ENCODE data around the gene PRKCA. TPM values are rescaled to one million over a fixed set of nuclear protein-coding genes. Genes with fewer than 3 reads are reported as not detected.

Gene PRKCA
- total RNA-seq, 1 experiment from 2014 or later = 29.6 TPM

GRCh38 chr17:66678827-66679226 is 376.4 kb downstream of the PRKCA start:
- H3K36me3 Mint-ChIP-seq (ENCODE audit: insufficient read depth, unreplicated experiment) = peaks cover 9% of the 10 kb centered on the region
- POLR2A ChIA-PET = no interaction called here
- no peak for DNase-seq
- H3K27ac Mint-ChIP-seq (ENCODE audit: unreplicated experiment) = no peak overlapping the region
- H3K4me3 ChIP-seq (ENCODE audit: low read depth, low read length) = no peak overlapping the region
- intact Hi-C loops (cut with micrococcal nuclease; ENCODE audit: unreplicated experiment) = loop anchor here (10.0 kb wide), 1 partner anchor 54 kb away; no protein-coding TSS in a partner anchor
- H3K4me3 Mint-ChIP-seq (ENCODE audit: unreplicated experiment) = no peak overlapping the region
- no peaks in the 10 kb centered on the region for H3K9me3 Mint-ChIP-seq (ENCODE audit: unreplicated experiment)
- no peaks in the 10 kb centered on the region for H3K27me3 ChIP-seq (replicated peaks; ENCODE audit: control insufficient read depth, insufficient read depth, low read length)
- no peaks in the 10 kb centered on the region for H3K9me3 ChIP-seq
- BruUV-seq (replicated peaks) = no TSS peak
- no peaks in the 10 kb centered on the region for H3K27me3 Mint-ChIP-seq (ENCODE audit: insufficient read depth, unreplicated experiment)
- no peak for TF ChIP-seq CTCF (IDR thresholded peaks at IDR 0.05; ENCODE audit: insufficient read depth in 1 of 2, low read depth in 1 of 2, low read length in 1 of 2, severe bottlenecking in 1 of 2, unreplicated experiment in 1 of 2)
- no peaks in the 10 kb centered on the region for H3K36me3 ChIP-seq (ENCODE audit: control insufficient read depth, insufficient read depth, low read length)
- peaks cover 15% of the 10 kb centered on the region for H3K4me1 ChIP-seq
- CTCF ChIA-PET = no interaction called here
- peaks cover 18% of the 10 kb centered on the region for H3K4me1 Mint-ChIP-seq (ENCODE audit: low read depth, unreplicated experiment)

- Mint-ChIP-seq H3K4me3 (ENCODE audit: unreplicated experiment) (no peak overlapping the region), H3K9me3 (ENCODE audit: unreplicated experiment) (no peaks in the 10 kb centered on the region), H3K27ac (ENCODE audit: unreplicated experiment) (no peak overlapping the region), H3K27me3 (ENCODE audit: insufficient read depth, unreplicated experiment) (no peaks in the 10 kb centered on the region), H3K4me1 (ENCODE audit: low read depth, unreplicated experiment) (peaks cover 17% of the 10 kb centered on the region), H3K36me3 (ENCODE audit: insufficient read depth, unreplicated experiment) (peaks cover 6% of the 10 kb centered on the region)
- ChIA-PET CTCF (no interaction called here), POLR2A (no interaction called here)
- BruUV-seq (replicated peaks) = no TSS peak
- Histone ChIP-seq H3K36me3 (ENCODE audit: control insufficient read depth, insufficient read depth, low read length) (no peaks in the 10 kb centered on the region), H3K4me3 (ENCODE audit: low read depth, low read length) (no peak overlapping the region), H3K4me1 (peaks cover 26% of the 10 kb centered on the region), H3K9me3 (no peaks in the 10 kb centered on the region), H3K27me3 (replicated peaks; ENCODE audit: control insufficient read depth, insufficient read depth, low read length) (no peaks in the 10 kb centered on the region)
- DNase-seq = no peak
- no peak for TF ChIP-seq CTCF (IDR thresholded peaks at IDR 0.05; ENCODE audit: insufficient read depth in 1 of 2, low read depth in 1 of 2, low read length in 1 of 2, severe bottlenecking in 1 of 2, unreplicated experiment in 1 of 2)
- intact Hi-C loops (cut with micrococcal nuclease; ENCODE audit: unreplicated experiment) = loop anchor here (10.0 kb wide), 1 partner anchor 55 kb away; no protein-coding TSS in a partner anchor
Measured at GRCh38 chr17:66679631-66680517, 377.5 kb downstream of the PRKCA start.

- CTCF ChIA-PET = no interaction called here
- H3K36me3 Mint-ChIP-seq (ENCODE audit: insufficient read depth, unreplicated experiment) = peaks cover 6% of the 10 kb centered on the region
Measured at GRCh38 chr17:66682283-66682682, 379.9 kb downstream of the PRKCA start.

More at GRCh38 chr17:66682283-66682682, 379.9 kb downstream of the PRKCA start:
- POLR2A ChIA-PET = no interaction called here
- no peak for DNase-seq
- no peaks in the 10 kb centered on the region for H3K9me3 ChIP-seq
- Mint-ChIP-seq H3K27ac (ENCODE audit: unreplicated experiment) (no peak overlapping the region), H3K9me3 (ENCODE audit: unreplicated experiment) (no peaks in the 10 kb centered on the region), H3K27me3 (ENCODE audit: insufficient read depth, unreplicated experiment) (no peaks in the 10 kb centered on the region), H3K4me3 (ENCODE audit: unreplicated experiment) (no peak overlapping the region), H3K4me1 (ENCODE audit: low read depth, unreplicated experiment) (peaks cover 7% of the 10 kb centered on the region)
- intact Hi-C loops (cut with micrococcal nuclease; ENCODE audit: unreplicated experiment) = no loop called here
- H3K4me3 ChIP-seq (ENCODE audit: low read depth, low read length) = no peak overlapping the region
- H3K27me3 ChIP-seq (replicated peaks; ENCODE audit: control insufficient read depth, insufficient read depth, low read length) = no peaks in the 10 kb centered on the region
- H3K4me1 ChIP-seq = peaks cover 17% of the 10 kb centered on the region
- TF ChIP-seq CTCF (IDR thresholded peaks at IDR 0.05; ENCODE audit: insufficient read depth in 1 of 2, low read depth in 1 of 2, low read length in 1 of 2, severe bottlenecking in 1 of 2, unreplicated experiment in 1 of 2) = no peak
- H3K36me3 ChIP-seq (ENCODE audit: control insufficient read depth, insufficient read depth, low read length) = no peaks in the 10 kb centered on the region
- no TSS peak for BruUV-seq (replicated peaks)

All from Caco-2 (cell line).